ENCODE data around the gene GMIP.
A peak's percentile ranks its signal among the peaks of the same experiment; 100 is the strongest.
"Not testable (repeated sequence)": the region's sequence is repeated elsewhere in the genome, so short reads cannot be mapped to it uniquely, and the experiment has no call there.

Gene GMIP

GRCh38 chr19:19643158-19644053 is at the start of gene GMIP:
TSS of gene GMIP (minus strand) at chr19:19643657. CDS start at chr19:19643529, 128 bp downstream.
- peak; percentile 74 to 77 for DNase-seq (ENCODE audit: low read depth in 1 of 2, low spot score in 1 of 2)

GRCh38 chr19:19691683-19692082 is 48.2 kb upstream of the GMIP start:
- DNase-seq (ENCODE audit: low read depth in 1 of 2, low spot score in 1 of 2): no peak

DNA sequence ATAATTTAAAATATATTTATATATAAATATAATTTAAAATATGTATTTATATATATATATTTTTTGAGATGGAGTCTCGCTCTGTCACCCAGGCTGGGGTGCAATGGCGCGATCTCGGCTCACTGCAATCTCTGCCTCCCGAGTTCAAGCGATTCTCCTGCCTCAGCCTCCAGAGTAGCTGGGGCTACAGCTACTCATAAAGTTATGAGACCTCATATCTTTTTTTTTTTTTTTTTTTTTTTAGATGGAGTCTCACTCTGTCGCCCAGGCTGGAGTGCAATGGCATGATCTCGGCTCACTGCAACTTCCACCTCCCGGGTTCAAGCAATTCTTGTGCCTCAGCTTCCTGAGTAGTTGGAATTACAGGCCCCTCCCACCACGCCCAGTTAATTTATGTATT is 45.6 kb upstream of the GMIP start:
- not testable (repeated sequence) for DNase-seq (ENCODE audit: low read depth in 1 of 2, low spot score in 1 of 2)

GRCh38 chr19:19687090-19687489 is 43.6 kb upstream of the GMIP start:
- DNase-seq (ENCODE audit: low read depth in 1 of 2, low spot score in 1 of 2): no peak

- DNase-seq (ENCODE audit: low read depth in 1 of 2, low spot score in 1 of 2): no peak
These were observed 43.1 kb upstream of the GMIP start for GRCh38 chr19:19686580-19686979.

GRCh38 chr19:19686119-19686518 is 42.7 kb upstream of the GMIP start:
- DNase-seq (ENCODE audit: low read depth in 1 of 2, low spot score in 1 of 2): not testable (repeated sequence)

GRCh38 chr19:19679176-19680073 is 36.0 kb upstream of the GMIP start:
- DNase-seq (ENCODE audit: low read depth in 1 of 2, low spot score in 1 of 2): no peak

GRCh38 chr19:19677579-19677978 is 34.1 kb upstream of the GMIP start:
- DNase-seq (ENCODE audit: low read depth in 1 of 2, low spot score in 1 of 2): no peak

DNA sequence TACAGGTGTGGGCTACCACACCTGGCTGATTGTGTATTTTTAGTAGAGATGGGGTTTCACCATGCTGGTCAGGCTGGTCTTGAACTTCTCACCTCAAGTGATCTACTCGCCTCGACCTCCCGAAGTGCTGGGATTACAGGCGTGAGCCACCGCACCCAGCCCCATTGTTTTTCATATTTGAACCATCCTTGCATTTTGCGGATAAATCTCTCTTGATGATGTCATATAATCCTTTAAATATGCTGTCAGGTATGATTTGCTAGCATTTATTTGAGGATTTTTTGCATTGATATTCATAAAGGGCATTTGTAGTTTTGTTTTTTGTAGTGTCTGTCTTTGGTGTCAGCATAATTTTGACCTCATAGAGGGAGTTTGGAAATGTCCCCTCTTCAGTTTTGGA is 30.9 kb upstream of the GMIP start:
- no peak for DNase-seq (ENCODE audit: low read depth in 1 of 2, low spot score in 1 of 2)

DNA sequence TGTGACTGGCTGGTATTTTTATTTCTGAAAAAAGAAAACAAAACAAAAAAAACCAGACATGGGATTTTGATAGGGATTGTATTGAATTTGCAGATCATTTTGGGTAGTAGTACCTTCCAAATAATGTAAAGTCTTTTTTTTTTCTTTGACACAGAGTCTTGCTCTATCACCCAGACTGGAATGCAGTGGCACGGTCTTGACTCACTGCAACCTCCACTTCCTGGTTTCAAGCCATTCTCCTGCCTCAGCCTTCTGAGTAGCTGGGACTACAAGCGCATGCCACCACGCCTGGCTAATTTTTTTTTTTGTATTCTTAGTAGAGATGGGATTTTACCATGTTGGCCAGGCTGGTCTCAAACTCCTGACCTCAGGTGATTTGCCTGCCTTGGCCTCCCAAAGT is 29.4 kb upstream of the GMIP start:
- DNase-seq (ENCODE audit: low read depth in 1 of 2, low spot score in 1 of 2): no peak

- DNase-seq (ENCODE audit: low read depth in 1 of 2, low spot score in 1 of 2): no peak
These were observed 26.7 kb upstream of the GMIP start for GRCh38 chr19:19670070-19670551.

DNA sequence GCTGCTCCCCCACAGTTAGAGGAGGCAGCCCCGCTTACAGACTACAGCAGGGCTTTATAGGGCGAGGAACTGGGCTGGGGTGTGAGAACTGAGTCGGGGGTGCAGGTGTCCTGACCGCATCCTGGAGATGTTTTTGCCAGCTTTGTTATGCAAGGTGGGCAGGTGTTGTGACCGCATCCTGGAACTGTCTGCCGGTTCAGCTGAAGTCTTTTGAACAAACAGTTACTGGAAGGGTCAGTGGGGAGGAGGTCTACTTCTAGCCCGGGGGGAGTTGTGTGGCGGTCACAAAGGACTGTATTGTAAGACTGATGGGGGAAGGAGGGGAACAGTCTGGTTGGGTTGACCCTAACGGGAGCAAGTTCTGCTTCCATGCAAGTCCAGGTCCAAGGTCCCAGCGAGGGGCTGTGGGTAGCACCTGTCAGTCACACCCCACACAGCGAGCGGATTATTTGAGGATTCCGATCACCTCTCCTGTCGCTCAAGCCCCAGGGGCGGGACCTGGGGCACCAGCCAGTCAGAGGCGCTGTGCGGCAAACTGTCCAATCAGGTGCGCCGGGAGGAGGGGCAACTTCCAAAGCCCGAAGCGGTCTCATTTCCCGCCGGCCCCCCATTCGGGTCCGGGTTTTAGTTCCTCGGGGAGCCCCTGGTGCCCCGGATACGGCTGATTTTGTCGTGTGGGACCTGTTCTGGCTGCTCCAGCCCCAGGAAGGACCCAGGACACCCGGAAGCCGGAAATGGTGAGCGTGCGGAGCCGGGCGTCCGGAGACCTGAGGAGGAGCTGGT is 25.0 kb upstream of the GMIP start, which contains the start of gene ZNF101:
Gene ZNF101 (plus strand): TSS at position 610 of the 783 bp plus-strand sequence. CDS start 125 bp downstream, at position 735.
- peak; percentile 84 to 93 for DNase-seq (ENCODE audit: low read depth in 1 of 2, low spot score in 1 of 2)

- DNase-seq (ENCODE audit: low read depth in 1 of 2, low spot score in 1 of 2): not testable (repeated sequence)
These were observed 22.0 kb upstream of the GMIP start for GRCh38 chr19:19665420-19665948.

GRCh38 chr19:19663256-19664120 is 20.0 kb upstream of the GMIP start, which contains the start of gene ATP13A1:
TSS of gene ATP13A1 (minus strand) at chr19:19663676. CDS start at chr19:19663666, 10 bp downstream.
- DNase-seq (ENCODE audit: low read depth in 1 of 2, low spot score in 1 of 2): peak; percentile 90 to 93

GRCh38 chr19:19662871-19663255 is 19.4 kb upstream of the GMIP start:
- DNase-seq (ENCODE audit: low read depth in 1 of 2, low spot score in 1 of 2): no peak

DNA sequence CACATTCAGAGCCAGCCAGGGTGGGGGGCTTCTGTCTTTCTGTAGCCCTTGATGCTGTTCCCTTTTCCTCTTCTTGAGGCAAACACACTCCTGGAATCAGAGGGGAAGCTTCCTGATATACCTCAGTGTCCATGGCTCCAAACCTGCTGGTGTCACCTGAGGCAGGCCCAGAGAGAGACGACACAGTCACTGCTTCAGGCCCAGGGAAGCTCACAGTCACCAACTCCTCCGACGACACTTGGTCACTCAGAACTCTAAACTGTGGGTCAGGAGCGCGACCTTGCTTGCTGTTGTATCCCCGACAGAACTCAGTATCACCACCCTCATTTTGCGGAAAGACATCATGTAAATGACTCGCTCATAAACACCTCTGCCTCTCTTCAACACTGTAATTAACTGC is 18.9 kb upstream of the GMIP start:
- DNase-seq (ENCODE audit: low read depth in 1 of 2, low spot score in 1 of 2): no peak

DNA sequence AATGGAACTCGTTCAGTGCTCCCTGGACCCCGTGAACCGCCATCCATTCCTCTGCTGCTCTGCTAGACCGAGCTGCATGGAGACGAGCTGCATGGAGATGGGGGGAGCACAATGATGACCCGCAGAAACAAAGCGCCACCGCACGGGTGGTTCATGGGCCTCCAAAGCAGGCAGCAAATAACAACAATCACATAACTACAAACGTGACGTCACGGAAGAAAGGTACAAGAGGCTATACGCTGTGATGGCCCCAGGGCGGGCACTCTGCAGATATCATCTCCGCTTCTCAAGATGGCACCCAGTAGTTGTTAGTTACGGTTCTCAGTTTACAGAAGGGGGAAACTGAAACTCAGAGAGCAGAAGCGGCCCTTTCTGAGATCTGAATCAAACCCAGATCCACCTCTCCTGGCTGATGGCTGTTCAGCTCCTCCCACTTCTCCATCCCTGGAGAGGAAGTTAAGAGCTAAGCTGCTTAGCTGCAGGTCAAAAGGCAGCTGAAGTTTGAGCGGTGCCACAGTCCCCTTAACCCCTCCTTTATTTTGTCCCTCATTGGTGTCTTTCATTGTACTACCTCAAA is 18.3 kb upstream of the GMIP start:
- no peak for DNase-seq (ENCODE audit: low read depth in 1 of 2, low spot score in 1 of 2)

DNA sequence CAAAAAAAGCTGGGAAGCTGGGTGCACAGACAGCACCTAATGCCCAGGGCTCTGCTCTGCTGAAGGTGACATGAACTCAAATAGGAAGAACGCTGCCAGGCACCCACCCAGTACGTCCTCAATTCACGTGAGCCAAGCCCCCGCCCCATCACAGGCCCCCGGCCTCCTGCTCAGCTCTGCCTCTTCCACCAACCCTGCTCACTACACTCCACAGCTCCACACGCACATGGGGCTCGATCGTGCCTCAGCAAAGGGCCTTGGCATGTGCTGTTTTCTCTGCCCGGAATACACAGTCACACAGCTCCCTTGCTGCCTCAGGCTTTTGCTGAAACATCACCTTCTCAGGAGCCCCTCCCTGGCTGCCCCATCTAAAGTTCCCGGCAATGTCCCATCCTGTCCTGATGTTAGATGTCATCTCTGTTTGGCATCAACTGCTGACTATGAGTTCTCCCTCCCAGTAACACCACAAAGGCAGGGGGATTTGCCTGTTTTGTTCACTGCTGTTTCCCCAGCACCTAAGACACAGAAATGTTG is 17.8 kb upstream of the GMIP start:
- no peak for DNase-seq (ENCODE audit: low read depth in 1 of 2, low spot score in 1 of 2)

All from activated CD4-positive, alpha-beta T cell treated with anti-CD3 and anti-CD28 coated beads, Interleukin-2, amount 50 U/mL, for 24 hours (primary cell).